H1 (cell line): Measurements from ENCODE around the gene YWHAB. TPM values are rescaled to one million over a fixed set of nuclear protein-coding genes. Genes with fewer than 3 reads are reported as not detected.

Experiments
- CTCF ChIA-PET: fragments of 300-600 bp; sonication (Branson Sonifier 250); formaldehyde crosslinking; loops from one replicate; lab custom pipeline; 2021; ENCODE audit not compliant: partially characterized antibody; lab: Charles Lee
- POLR2A ChIA-PET: fragments of 300-600 bp; sonication (Branson Sonifier 250); formaldehyde crosslinking; loops from one replicate; lab custom pipeline; 2021; ENCODE audit warnings: inconsistent platforms; ENCODE audit not compliant: partially characterized antibody; lab: Charles Lee
- DNase-seq, 2 experiments: peaks; one replicate each; pipeline versions ENCODE4 v3.0.0 to v3.0.0-alpha.2; 2010 to 2022; ENCODE audit warnings: low spot score in 2 of 2, low read depth in 1 of 2, mixed read lengths in 1 of 2
- FAIRE-seq: peaks from 2 replicates; lab custom pipeline; 2011; peaks lifted over from hg19 to GRCh38; lab: Jason Lieb, UNC
- H2AFZ ChIP-seq: 2 replicates; pipeline ENCODE4 v1.8.1; 2012; ENCODE audit warnings: low read length, inconsistent platforms
- H2AK5ac ChIP-seq: 2 replicates; pipeline ENCODE4 v1.6.1; 2013; ENCODE audit warnings: low read depth, low read length
- H2BK120ac ChIP-seq: replicated peaks from 2 replicates; pipeline ENCODE3; 2013; ENCODE audit warnings: low read depth, low read length, inconsistent platforms
- H2BK12ac ChIP-seq: 2 replicates; pipeline ENCODE4 v1.6.1; 2013; ENCODE audit warnings: low read depth, low read length
- H2BK15ac ChIP-seq: 2 replicates; pipeline ENCODE4 v1.6.1; 2013; ENCODE audit warnings: low read length
- H2BK20ac ChIP-seq: 2 replicates; pipeline ENCODE4 v1.6.1; 2013; ENCODE audit warnings: low read length
- H2BK5ac ChIP-seq: 2 replicates; pipeline ENCODE4 v1.6.1; 2013; ENCODE audit warnings: low read depth, low read length
- H3K14ac ChIP-seq: 2 replicates; pipeline ENCODE4 v1.6.1; 2013; ENCODE audit warnings: inconsistent platforms; ENCODE audit not compliant: insufficient read length
- H3K18ac ChIP-seq: 2 replicates; pipeline ENCODE4 v1.6.1; 2013; ENCODE audit warnings: low read length; ENCODE audit errors: extremely low read depth
- H3K23ac ChIP-seq: 2 replicates; pipeline ENCODE4 v1.6.1; 2013; ENCODE audit warnings: inconsistent platforms; ENCODE audit not compliant: insufficient read length
- H3K23me2 ChIP-seq: 2 replicates; pipeline ENCODE4 v1.6.1; 2013; ENCODE audit warnings: low read depth, low read length
- H3K27ac ChIP-seq: 2 replicates; pipeline ENCODE4 v1.6.1; 2011; ENCODE audit warnings: low read depth, low read length, inconsistent platforms
- H3K27me3 ChIP-seq, 4 experiments: replicated peaks in 1 of 4; 1 replicate in 1 of 4; 2 replicates in 3 of 4; pipeline versions ENCODE4 v1.6.1 to v1.8.1; 2011 to 2013; ENCODE audit warnings: low read length in 3 of 4, mild to moderate bottlenecking in 3 of 4, inconsistent platforms in 2 of 4, mixed read lengths in 2 of 4, moderate library complexity in 1 of 4; ENCODE audit not compliant: control insufficient read depth in 3 of 4, insufficient read depth in 3 of 4; ENCODE audit errors: extremely low read depth in 1 of 4
- H3K36me3 ChIP-seq, 4 experiments: 2 replicates each; pipeline versions ENCODE4 v1.6.1 to v1.8.1; 2011 to 2013; ENCODE audit warnings: mild to moderate bottlenecking in 4 of 4, low read length in 3 of 4, moderate library complexity in 2 of 4, control low read depth in 1 of 4, inconsistent platforms in 1 of 4; ENCODE audit not compliant: insufficient read depth in 4 of 4, control insufficient read depth in 2 of 4
- H3K4ac ChIP-seq: replicated peaks from 2 replicates; pipeline ENCODE3; 2013; ENCODE audit warnings: low read length, low read depth, mixed read lengths, inconsistent platforms; ENCODE audit not compliant: insufficient read length
- H3K4me1 ChIP-seq, 4 experiments: replicated peaks in 1 of 4; 1 replicate in 1 of 4; 2 replicates in 3 of 4; pipeline versions ENCODE4 v1.6.1 to v1.8.1; 2011 to 2013; ENCODE audit warnings: low read length in 3 of 4, inconsistent platforms in 2 of 4, mixed read lengths in 1 of 4; ENCODE audit not compliant: insufficient read depth in 4 of 4, control insufficient read depth in 3 of 4
- H3K4me2 ChIP-seq, 2 experiments: 2 replicates each; pipeline versions ENCODE4 v1.6.1 to v1.8.1; 2011 to 2013; ENCODE audit warnings: low read depth in 2 of 2, low read length in 2 of 2, control low read depth in 1 of 2, inconsistent platforms in 1 of 2, mild to moderate bottlenecking in 1 of 2; ENCODE audit not compliant: insufficient read depth in 1 of 2
- H3K4me3 ChIP-seq, 4 experiments: fragments of 200-600, 300-600 bp in 1 of 4; sonication (generic), shearing (Covaris generic), sonication (Bioruptor Twin) in 1 of 4; 2 replicates each; pipeline versions ENCODE4 v1.5.1 to v1.8.1; 2011 to 2016; ENCODE audit warnings: low read length in 4 of 4, low read depth in 3 of 4, control low read depth in 2 of 4, inconsistent platforms in 2 of 4, mild to moderate bottlenecking in 2 of 4, mixed read lengths in 1 of 4, moderate library complexity in 1 of 4; ENCODE audit not compliant: insufficient read depth in 2 of 4; ENCODE audit errors: extremely low read depth in 1 of 4
- H3K56ac ChIP-seq: replicated peaks from 2 replicates; pipeline ENCODE3; 2013; ENCODE audit warnings: low read depth, mild to moderate bottlenecking, mixed read lengths, low read length, inconsistent platforms; ENCODE audit not compliant: insufficient read length
- H3K79me1 ChIP-seq: 2 replicates; pipeline ENCODE4 v1.6.1; 2013; ENCODE audit warnings: low read depth, low read length, control low read depth
- H3K79me2 ChIP-seq, 2 experiments: 2 replicates each; pipeline versions ENCODE4 v1.6.1 to v1.8.1; 2012 to 2013; ENCODE audit warnings: low read length in 2 of 2, mild to moderate bottlenecking in 2 of 2, inconsistent platforms in 1 of 2; ENCODE audit not compliant: insufficient read depth in 2 of 2, control insufficient read depth in 1 of 2
- H3K9ac ChIP-seq, 4 experiments: replicated peaks in 1 of 4; 1 replicate in 1 of 4; 2 replicates in 3 of 4; pipeline versions ENCODE4 v1.6.1 to v1.8.1; 2011 to 2013; ENCODE audit warnings: low read depth in 3 of 4, low read length in 3 of 4, control low read depth in 2 of 4, mild to moderate bottlenecking in 2 of 4, moderate library complexity in 2 of 4, inconsistent platforms in 1 of 4; ENCODE audit errors: extremely low read depth in 1 of 4
- H3K9me3 ChIP-seq, 2 experiments: 2 replicates each; pipeline versions ENCODE4 v1.6.1 to v1.8.1; 2012 to 2013; ENCODE audit warnings: mild to moderate bottlenecking in 2 of 2, moderate library complexity in 2 of 2, control low read depth in 1 of 2, inconsistent platforms in 1 of 2, low read depth in 1 of 2, low read length in 1 of 2, mixed read lengths in 1 of 2; ENCODE audit not compliant: insufficient read depth in 2 of 2
- H4K20me1 ChIP-seq, 2 experiments: replicated peaks in 1 of 2; 2 replicates each; pipeline versions ENCODE3 to v1.8.1; 2011 to 2013; ENCODE audit warnings: inconsistent platforms in 2 of 2, low read length in 2 of 2, mild to moderate bottlenecking in 1 of 2; ENCODE audit not compliant: insufficient read depth in 2 of 2, control insufficient read depth in 1 of 2
- H4K5ac ChIP-seq: 2 replicates; pipeline ENCODE4 v1.6.1; 2013; ENCODE audit warnings: low read length, low read depth, mixed read lengths, inconsistent platforms; ENCODE audit not compliant: insufficient read length
- H4K8ac ChIP-seq: 2 replicates; pipeline ENCODE4 v1.8.0; 2013; ENCODE audit warnings: mild to moderate bottlenecking, moderate library complexity, low read length, inconsistent platforms; ENCODE audit not compliant: insufficient read depth; ENCODE audit errors: extremely low read depth
- H4K91ac ChIP-seq: replicated peaks from 2 replicates; pipeline ENCODE3; 2013; ENCODE audit warnings: low read length, mixed read lengths, inconsistent platforms; ENCODE audit not compliant: insufficient read length
- CBX8 ChIP-seq: fragments of 300-800, 300-1000 bp; sonication (generic); IDR thresholded peaks from 2 replicates; pipeline ENCODE4 v1.7.1; 2016; ENCODE audit warnings: low read depth, low read length, borderline replicate concordance
- POLR2A ChIP-seq, 2 experiments: IDR thresholded peaks; 1 replicate in 1 of 2; 2 replicates in 1 of 2; pipeline ENCODE4 v1.6.1; 2011; ENCODE audit warnings: low read depth in 2 of 2, low read length in 2 of 2, mild to moderate bottlenecking in 2 of 2; ENCODE audit errors: control extremely low read depth in 1 of 2
- WGBS, 2 experiments: shearing (Covaris generic) in 1 of 2; methylation state at CpG; one replicate each; pipeline versions ENCODE4 v1.1.6 to v1.1.7; 2013 to 2015; ENCODE audit warnings: low lambda C conversion rate in 2 of 2, mixed read lengths in 2 of 2, inconsistent platforms in 1 of 2, low coverage in 1 of 2, missing lambda C conversion rate in 1 of 2; ENCODE audit not compliant: insufficient replicate concordance in 2 of 2, insufficient coverage in 1 of 2, insufficient read length in 1 of 2; ENCODE audit errors: extremely low coverage in 1 of 2, missing lambda C conversion rate in 1 of 2; 5-methylcytosine and 5-hydroxymethylcytosine counted together
- polyA plus RNA-seq, 7 experiments: library from polyadenylated mRNA; depleted of rRNA in 3 of 7; stranded (reverse) in 5 of 7; unstranded in 2 of 7; fragments of >200 nt in 5 of 7; fragments of 200-250 nt in 2 of 7; gene quantifications; 1 replicate in 5 of 7; 2 replicates in 1 of 7; 4 replicates in 1 of 7; pipeline versions ENCODE4 v1.2.1 to v1.2.3, GENCODE V29; 2011 to 2013; ENCODE audit warnings: missing spikeins in 2 of 7, mixed read lengths in 2 of 7
- total RNA-seq: library from RNA; stranded (reverse); fragmentation: NEBNext Ultra II Directional; extraction: Animal tissue kit (Norgen Biotek cat#: 25700); gene quantifications from 2 replicates; pipeline ENCODE4 v1.2.1, GENCODE V29; 2021

Gene YWHAB
- total and polyA plus RNA-seq, 2 of the 8 experiments (the other 6 are each of a cell fraction or from before 2014, with no cell fraction given), result 72.9 to 256 TPM

GRCh38 chr20:44941120-44941691 is 55.7 kb downstream of the YWHAB start:
- H4K20me1 ChIP-seq, result peaks cover 7 to 8% of the 10 kb centered on the region in 2 experiments
- H2BK20ac ChIP-seq, result no peak overlapping the region
- no peak overlapping the region for H2BK5ac ChIP-seq
- H3K4ac ChIP-seq, result no peak overlapping the region
- H4K5ac ChIP-seq, result no peak overlapping the region
- no peak overlapping the region for H4K91ac ChIP-seq
- no peaks in the 10 kb centered on the region for H3K9me3 ChIP-seq
- H3K9ac ChIP-seq, result no peak overlapping the region
- H3K79me2 ChIP-seq, result no peaks in the 10 kb centered on the region
- no peak overlapping the region for H3K23ac ChIP-seq
- no peak overlapping the region for H4K8ac ChIP-seq
- no peak overlapping the region for H3K27ac ChIP-seq
- H3K23me2 ChIP-seq, result no peaks in the 10 kb centered on the region
- peaks cover 19 to 55% (median 45%) of the 10 kb centered on the region in 4 experiments for H3K36me3 ChIP-seq
- H3K4me1 ChIP-seq, result no peaks in the 10 kb centered on the region
- no peak overlapping the region for H3K18ac ChIP-seq
- DNase-seq, result no peak
- POLR2A ChIA-PET, result interaction anchor here (0.7 to 4.9 kb wide), 11 partner anchors 8 to 39 kb away, joined by 3 to 33 read pairs (median 5); partner anchors contain the start of gene TOMM34
- peak in 1 of 2 experiments; percentile 41; a peak in 1 of 3 replicates for TF ChIP-seq POLR2A (IDR thresholded peaks at IDR 0.05; ENCODE audit: control extremely low read depth in 1 of 2, low read depth in 2 of 2, low read length in 2 of 2)
- no peak for TF ChIP-seq CBX8
- no peak overlapping the region for H2BK12ac ChIP-seq
- H3K4me2 ChIP-seq, result no peak overlapping the region
- H2AFZ ChIP-seq, result no peak overlapping the region
- H3K79me1 ChIP-seq, result peaks cover 2% of the 10 kb centered on the region; the same call in 1 of the 2 replicates
- H2AK5ac ChIP-seq, result no peak overlapping the region
- no peak for FAIRE-seq
- H3K27me3 ChIP-seq, result no peaks in the 10 kb centered on the region
- H3K4me3 ChIP-seq, result no peak overlapping the region
- no peak overlapping the region for H2BK120ac ChIP-seq
- CTCF ChIA-PET, result interaction anchor here (0.5 to 3.4 kb wide), 5 partner anchors 10 to 155 kb away, joined by 3 to 25 read pairs (median 8); no protein-coding TSS in a partner anchor
- H2BK15ac ChIP-seq, result no peak overlapping the region
- WGBS, 2 experiments, result 92% methylated on average over 7 of the region's 7 CpGs; no CpG with 5 or more reads in 1 of the 2 experiments
- H3K14ac ChIP-seq, result no peak overlapping the region
- H3K56ac ChIP-seq, result no peak overlapping the region
